HepG2 (cell line): ENCODE data around the gene GABRR2. TPM values are rescaled to one million over a fixed set of nuclear protein-coding genes. Genes with fewer than 3 reads are reported as not detected.

Source experiments
- ATAC-seq: fragments of 200-7000 bp; cut with Tn5 transposase; 3 replicates; pipeline ENCODE4 v1.9.1; 2020; ENCODE audit warnings: mild to moderate bottlenecking, moderate library complexity
- BruUV-seq: library from RNA; stranded (reverse); fragments of 400-500 nt; replicated peaks from 2 replicates; lab custom pipeline; 2021; lab: Mats Ljungman, UMichigan
- CTCF ChIA-PET: fragments of 300-600 bp; formaldehyde crosslinking; extraction: SDS; loops from one replicate; lab custom pipeline; 2021; ENCODE audit warnings: low total read pairs, inconsistent platforms, low intra/inter-chr PET ratio; lab: Yijun Ruan, JAX
- POLR2A ChIA-PET: fragments of 350-600 bp; sonication (Branson Sonifier 250); formaldehyde crosslinking; loops from one replicate; lab custom pipeline; 2020; ENCODE audit warnings: antibody characterized with exemption, inconsistent platforms; lab: Yijun Ruan, JAX
- DNase-seq: peaks from one replicate; pipeline ENCODE4 v3.0.0-alpha.2; 2015; ENCODE audit warnings: low spot score
- FAIRE-seq: peaks from 3 replicates; lab custom pipeline; 2011; peaks lifted over from hg19 to GRCh38; lab: Jason Lieb, UNC
- H2AFZ ChIP-seq: one replicate; pipeline ENCODE4 v1.6.1; 2011; ENCODE audit warnings: low read length, inconsistent platforms
- H3K27ac ChIP-seq: fragments of 300-600 bp; 3 replicates; pipeline ENCODE4 v1.8.0; 2011; ENCODE audit warnings: mixed run types, mild to moderate bottlenecking, mixed read lengths, low read length, inconsistent platforms; ENCODE audit not compliant: insufficient read depth; ENCODE audit errors: extremely low read length
- H3K27me3 ChIP-seq, 2 experiments: fragments of 200-600 bp in 1 of 2; 2 replicates in 1 of 2; 3 replicates in 1 of 2; pipeline versions ENCODE4 v1.6.0 to v1.8.0; 2011; ENCODE audit warnings: low read length in 2 of 2, mild to moderate bottlenecking in 2 of 2, moderate library complexity in 2 of 2, inconsistent platforms in 1 of 2; ENCODE audit not compliant: insufficient read depth in 2 of 2, control insufficient read depth in 1 of 2
- H3K36me3 ChIP-seq, 2 experiments: fragments of 200-600 bp in 1 of 2; replicated peaks in 1 of 2; 2 replicates in 1 of 2; 3 replicates in 1 of 2; pipeline versions ENCODE4 v1.5.1 to v1.8.0; 2011; ENCODE audit warnings: low read length in 2 of 2, inconsistent platforms in 1 of 2; ENCODE audit not compliant: insufficient read depth in 2 of 2, control insufficient read depth in 1 of 2
- H3K4me1 ChIP-seq: 2 replicates; pipeline ENCODE4 v1.5.1; 2012; ENCODE audit warnings: low read length, inconsistent platforms; ENCODE audit not compliant: insufficient read depth
- H3K4me2 ChIP-seq: 2 replicates; pipeline ENCODE4 v1.6.0; 2011; ENCODE audit warnings: low read depth, low read length, inconsistent platforms
- H3K4me3 ChIP-seq, 3 experiments: fragments of 200-600 bp in 1 of 3; sonication (generic), shearing (Covaris generic) in 1 of 3; replicated peaks in 1 of 3; 2 replicates each; pipeline ENCODE4 v1.5.1; 2011 to 2016; ENCODE audit warnings: low read length in 3 of 3, inconsistent platforms in 2 of 3, low read depth in 2 of 3, mild to moderate bottlenecking in 2 of 3, control low read depth in 1 of 3, mixed read lengths in 1 of 3; ENCODE audit not compliant: insufficient read depth in 1 of 3
- H3K79me2 ChIP-seq: one replicate; pipeline ENCODE4 v1.6.1; 2011; ENCODE audit warnings: low read length, inconsistent platforms; ENCODE audit not compliant: insufficient read depth
- H3K9ac ChIP-seq: 2 replicates; pipeline ENCODE4 v1.6.0; 2011; ENCODE audit warnings: mild to moderate bottlenecking, low read depth, low read length, inconsistent platforms; ENCODE audit not compliant: insufficient read depth
- H3K9me3 ChIP-seq: 2 replicates; pipeline ENCODE4 v1.5.1; 2012; ENCODE audit warnings: mild to moderate bottlenecking, low read length
- H4K20me1 ChIP-seq: 2 replicates; pipeline ENCODE4 v1.6.0; 2011; ENCODE audit warnings: inconsistent platforms, mild to moderate bottlenecking, low read length, moderate library complexity; ENCODE audit not compliant: insufficient read depth
- CCAR2 ChIP-seq: fragments of 200-400 bp; formaldehyde crosslinking; optimal IDR thresholded peaks from 2 replicates; pipeline ENCODE3; 2018; ENCODE audit warnings: low read depth, mild to moderate bottlenecking, low read length, moderate library complexity
- CEBPZ ChIP-seq: IDR thresholded peaks from 2 replicates; pipeline ENCODE4 v1.6.1; 2012; ENCODE audit warnings: low read length, improper control_type of control experiment
- HDAC6 ChIP-seq: fragments of 200-600 bp; sonication (generic); IDR thresholded peaks from 2 replicates; pipeline ENCODE4 v1.7.0; 2017; ENCODE audit warnings: mild to moderate bottlenecking, antibody characterized with exemption, low read length, low read depth
- MEIS1 ChIP-seq: sonication (generic); formaldehyde crosslinking; IDR thresholded peaks from 2 replicates; pipeline ENCODE4 v1.9.0; 2021; ENCODE audit warnings: mild to moderate bottlenecking, missing genetic modification reagents, moderate library complexity, borderline replicate concordance
- NCOR1 ChIP-seq: fragments of 200-600 bp; sonication (generic); IDR thresholded peaks from 2 replicates; pipeline ENCODE4 v1.7.0; 2017; ENCODE audit warnings: antibody characterized with exemption, low read length, borderline replicate concordance
- POGK ChIP-seq: sonication (generic); formaldehyde crosslinking; conservative IDR thresholded peaks from 2 replicates; pipeline ENCODE4 v1.8.0; 2022; ENCODE audit warnings: mild to moderate bottlenecking, moderate library complexity, missing genetic modification reagents
- SRSF1 ChIP-seq: fragments of 200-400 bp; formaldehyde crosslinking; optimal IDR thresholded peaks from 2 replicates; pipeline ENCODE3; 2017; ENCODE audit warnings: mild to moderate bottlenecking, low read depth, low read length, moderate library complexity
- TFAP4 ChIP-seq: sonication (generic); IDR thresholded peaks from 2 replicates; pipeline ENCODE4 v1.6.1; 2016; ENCODE audit warnings: low read depth, borderline replicate concordance
- ZBTB39 ChIP-seq: sonication (generic); formaldehyde crosslinking; IDR thresholded peaks from 2 replicates; pipeline ENCODE4 v1.5.0; 2020; ENCODE audit warnings: missing genetic modification reagents
- ZFYVE20 ChIP-seq: sonication (generic); formaldehyde crosslinking; IDR thresholded peaks from 2 replicates; pipeline ENCODE4 v1.8.0; 2023; ENCODE audit warnings: low read depth, mild to moderate bottlenecking, moderate library complexity, missing genetic modification reagents, borderline replicate concordance
- ZNF33A ChIP-seq: sonication (generic); formaldehyde crosslinking; IDR thresholded peaks from 2 replicates; pipeline ENCODE4 v1.5.1; 2020; ENCODE audit warnings: missing genetic modification reagents, mild to moderate bottlenecking, moderate library complexity, borderline replicate concordance
- ZNF34 ChIP-seq: sonication (generic); formaldehyde crosslinking; IDR thresholded peaks from 2 replicates; pipeline ENCODE4 v1.4.0; 2020; ENCODE audit warnings: mild to moderate bottlenecking, missing genetic modification reagents, borderline replicate concordance
- WGBS: methylation state at CpG from one replicate; pipeline ENCODE4 v1.1.6; 2017; ENCODE audit warnings: low lambda C conversion rate; 5-methylcytosine and 5-hydroxymethylcytosine counted together
- in situ Hi-C: cut with HindIII; loops from 2 replicates; pipeline ENCODE4 v1.10.0; 2017; ENCODE audit warnings: low pct_unique_long_range_greater_than_20kb; ENCODE audit not compliant: extremely low pct_ligation_motif_present
- intact Hi-C: fragments of 100-400 bp; cut with micrococcal nuclease; formaldehyde crosslinking; loops from one replicate; pipeline ENCODE4 v1.10.0; 2022; ENCODE audit not compliant: unreplicated experiment
- polyA plus RNA-seq, 8 experiments: library from polyadenylated mRNA; depleted of rRNA in 3 of 8; stranded (reverse) in 7 of 8; unstranded in 1 of 8; fragments of >200 nt; fragmentation: Illumina TruSeq in 4 of 8; extraction: Trizol in 4 of 8; gene quantifications; 2 replicates each; pipeline versions ENCODE4 v1.2.1 to v1.2.3, GENCODE V29; 2011 to 2016; ENCODE audit warnings: low read depth in 4 of 8, missing spikeins in 1 of 8, mixed read lengths in 1 of 8; ENCODE audit not compliant: insufficient read depth in 1 of 8
- total RNA-seq, 5 experiments: library from RNA; depleted of rRNA; stranded (reverse); fragments of >200 nt; fragmentation: Illumina TruSeq; extraction: Trizol; gene quantifications; 2 replicates each; pipeline ENCODE4 v1.2.3, GENCODE V29; 2016; ENCODE audit warnings: low read depth in 1 of 5
- TF ChIP-seq, protein P1 (sequence below): sonication (generic); formaldehyde crosslinking; IDR thresholded peaks from 2 replicates; pipeline ENCODE4 v1.8.0; 2022; ENCODE audit warnings: missing genetic modification reagents, mild to moderate bottlenecking, moderate library complexity, borderline replicate concordance

Gene GABRR2
- total and polyA plus RNA-seq, 2 of the 13 experiments (the other 11 are each of a cell fraction or from before 2014, with no cell fraction given) = 0.13 TPM; not detected in 1

DNA sequence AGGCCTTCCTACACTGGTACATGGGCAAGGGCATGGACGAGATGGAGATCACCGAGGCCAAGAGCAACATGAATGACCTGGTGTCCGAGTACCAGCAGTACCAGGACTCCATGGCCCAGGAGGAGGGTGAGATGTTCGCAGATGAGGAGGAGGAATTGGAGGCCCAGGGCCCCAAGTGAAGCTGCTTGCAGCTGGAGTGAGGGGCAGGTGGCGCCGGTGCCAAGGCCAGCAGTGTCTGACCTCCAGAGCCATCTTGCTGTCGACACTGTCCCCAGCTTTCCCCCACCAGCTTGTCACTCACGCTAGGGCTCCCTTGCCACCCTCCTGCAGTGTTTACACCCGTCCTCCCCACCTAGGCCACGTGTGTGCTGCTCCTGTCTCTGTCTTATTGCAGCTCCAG is 12.2 kb downstream of the GABRR2 start:
- FAIRE-seq (no peak), ATAC-seq (no peak), DNase-seq (no peak)
- H3K4me2 ChIP-seq = no peak overlapping the region
- no peaks in the 10 kb centered on the region for H3K36me3 ChIP-seq
- WGBS = 13% methylated on average over 4 of the region's 10 CpGs
- no peaks in the 10 kb centered on the region for H3K9me3 ChIP-seq
- H2AFZ ChIP-seq = no peak overlapping the region
- H3K9ac ChIP-seq = no peak overlapping the region
- H3K4me3 ChIP-seq = no peak overlapping the region
- in situ Hi-C loops = no loop called here
- H4K20me1 ChIP-seq = no peaks in the 10 kb centered on the region
- no TSS peak for BruUV-seq
- no peak overlapping the region for H3K27ac ChIP-seq
- peaks cover 13% of the 10 kb centered on the region for H3K4me1 ChIP-seq
- no peaks in the 10 kb centered on the region for H3K79me2 ChIP-seq
- ChIA-PET CTCF (no interaction called here), POLR2A (no interaction called here)
- peaks cover 0 to 1% of the 10 kb centered on the region in 2 experiments; a peak in 1 of 5 replicates for H3K27me3 ChIP-seq
- intact Hi-C loops = no loop called here
- TF ChIP-seq CCAR2 = no peak
- no peak for TF ChIP-seq ZNF34
- TF ChIP-seq MEIS1 (CRISPR knock-in tag) = no peak
- no peak for TF ChIP-seq ZNF33A (CRISPR knock-in tag)
- TF ChIP-seq ZBTB39 (CRISPR knock-in tag) = no peak
- TF ChIP-seq TFAP4 = no peak
- no peak for TF ChIP-seq NCOR1
- TF ChIP-seq CEBPZ = no peak
- TF ChIP-seq SRSF1 = no peak
- no peak for TF ChIP-seq ZFYVE20
- TF ChIP-seq, protein P1, sequence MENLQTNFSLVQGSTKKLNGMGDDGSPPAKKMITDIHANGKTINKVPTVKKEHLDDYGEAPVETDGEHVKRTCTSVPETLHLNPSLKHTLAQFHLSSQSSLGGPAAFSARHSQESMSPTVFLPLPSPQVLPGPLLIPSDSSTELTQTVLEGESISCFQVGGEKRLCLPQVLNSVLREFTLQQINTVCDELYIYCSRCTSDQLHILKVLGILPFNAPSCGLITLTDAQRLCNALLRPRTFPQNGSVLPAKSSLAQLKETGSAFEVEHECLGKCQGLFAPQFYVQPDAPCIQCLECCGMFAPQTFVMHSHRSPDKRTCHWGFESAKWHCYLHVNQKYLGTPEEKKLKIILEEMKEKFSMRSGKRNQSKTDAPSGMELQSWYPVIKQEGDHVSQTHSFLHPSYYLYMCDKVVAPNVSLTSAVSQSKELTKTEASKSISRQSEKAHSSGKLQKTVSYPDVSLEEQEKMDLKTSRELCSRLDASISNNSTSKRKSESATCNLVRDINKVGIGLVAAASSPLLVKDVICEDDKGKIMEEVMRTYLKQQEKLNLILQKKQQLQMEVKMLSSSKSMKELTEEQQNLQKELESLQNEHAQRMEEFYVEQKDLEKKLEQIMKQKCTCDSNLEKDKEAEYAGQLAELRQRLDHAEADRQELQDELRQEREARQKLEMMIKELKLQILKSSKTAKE = no peak
- TF ChIP-seq HDAC6 = no peak
- TF ChIP-seq POGK = no peak
